B cell (primary cell): ENCODE measurements around the gene FMC1. TPM values are rescaled to one million over a fixed set of nuclear protein-coding genes. Genes with fewer than 3 reads are reported as not detected.

ENCODE experiments used
- ATAC-seq: fragments of 200-7000 bp; cut with Tn5 transposase; one replicate; pipeline ENCODE4 v1.10.0; 2021; ENCODE audit warnings: low read depth, mild to moderate bottlenecking, moderate number of reproducible peaks, moderate library complexity
- CTCF ChIA-PET: fragments of 350-600 bp; sonication (Branson Sonifier 250); formaldehyde crosslinking; loops from one replicate; lab custom pipeline; 2021; ENCODE audit warnings: antibody characterized with exemption, inconsistent platforms; lab: Charles Lee
- POLR2A ChIA-PET: fragments of 350-600 bp; sonication (Branson Sonifier 250); formaldehyde crosslinking; loops from one replicate; lab custom pipeline; 2021; ENCODE audit warnings: antibody characterized with exemption; lab: Charles Lee
- DNase-seq: peaks from one replicate; pipeline ENCODE4 v3.0.0; 2013
- H2AFZ ChIP-seq: 2 replicates; pipeline ENCODE4 v1.6.1; 2012; ENCODE audit warnings: mild to moderate bottlenecking, low read depth, low read length; ENCODE audit not compliant: insufficient read depth, poor library complexity, severe bottlenecking
- H3K27ac ChIP-seq, 2 donors: 1 replicate in 1 of 2; 2 replicates in 1 of 2; pipeline ENCODE4 v1.5.1; 2012 to 2013; ENCODE audit warnings: low read length in 2 of 2, mild to moderate bottlenecking in 2 of 2, moderate library complexity in 1 of 2
- H3K27me3 ChIP-seq, 4 experiments: fragments of 200-600 bp in 1 of 4; sonication (generic) in 1 of 4; replicated peaks in 1 of 4; 1 replicate in 2 of 4; 2 replicates in 2 of 4; pipeline versions ENCODE4 v1.6.1 to v1.7.0; 2013 to 2016; ENCODE audit warnings: low read length in 3 of 4, mild to moderate bottlenecking in 2 of 4, mixed read lengths in 1 of 4, moderate library complexity in 1 of 4; ENCODE audit not compliant: insufficient read depth in 4 of 4, control insufficient read depth in 3 of 4; ENCODE audit errors: control extremely low read depth in 1 of 4
- H3K36me3 ChIP-seq, 2 experiments: replicated peaks in 1 of 2; 1 replicate in 1 of 2; 2 replicates in 1 of 2; pipeline versions ENCODE4 v1.6.1 to v1.7.1; 2013; ENCODE audit warnings: low read length in 1 of 2; ENCODE audit not compliant: insufficient read depth in 2 of 2, control insufficient read depth in 1 of 2; ENCODE audit errors: control extremely low read depth in 1 of 2, extremely low read depth in 1 of 2
- H3K4me1 ChIP-seq, 2 donors: fragments of 200-600 bp in 1 of 2; sonication (generic) in 1 of 2; 1 replicate in 1 of 2; 2 replicates in 1 of 2; pipeline versions ENCODE4 v1.5.1 to v1.6.1; 2013 to 2017; ENCODE audit warnings: low read length in 2 of 2; ENCODE audit not compliant: control insufficient read depth in 2 of 2, insufficient read depth in 2 of 2
- H3K4me2 ChIP-seq: replicated peaks from 2 replicates; pipeline ENCODE3; 2012; ENCODE audit warnings: mild to moderate bottlenecking, low read depth, low read length; ENCODE audit not compliant: poor library complexity, severe bottlenecking
- H3K4me3 ChIP-seq, 5 experiments: fragments of 200-600 bp in 1 of 5; sonication (generic) in 1 of 5; 1 replicate in 3 of 5; 2 replicates in 2 of 5; pipeline versions ENCODE4 v1.5.1 to v1.7.0; 2011 to 2016; ENCODE audit warnings: low read length in 4 of 5, mild to moderate bottlenecking in 4 of 5, low read depth in 2 of 5, control low read depth in 1 of 5, moderate library complexity in 1 of 5; ENCODE audit not compliant: insufficient read depth in 1 of 5; ENCODE audit errors: control extremely low read depth in 1 of 5, extremely low read depth in 1 of 5
- H3K79me2 ChIP-seq: fragments of 200-600 bp; sonication (generic); one replicate; pipeline ENCODE4 v1.6.0; 2016; ENCODE audit warnings: low read length; ENCODE audit not compliant: control insufficient read depth, insufficient read depth
- H3K9ac ChIP-seq: fragments of 200-600 bp; sonication (generic); 2 replicates; pipeline ENCODE4 v1.6.1; 2017; ENCODE audit warnings: mild to moderate bottlenecking, low read length, moderate library complexity
- H3K9me3 ChIP-seq, 3 donors: one replicate each; pipeline versions ENCODE4 v1.6.1 to v1.7.1; 2013; ENCODE audit warnings: low read length in 2 of 3; ENCODE audit not compliant: control insufficient read depth in 2 of 3, insufficient read depth in 1 of 3; ENCODE audit errors: control extremely low read depth in 1 of 3
- H4K20me1 ChIP-seq: 2 replicates; pipeline ENCODE4 v1.6.0; 2012; ENCODE audit warnings: mild to moderate bottlenecking, low read length; ENCODE audit not compliant: insufficient read depth, control insufficient read depth, poor library complexity, severe bottlenecking
- H3K27ac Mint-ChIP-seq: one replicate; pipeline ENCODE4 v1.8.0; 2021; ENCODE audit warnings: mixed read lengths
- H3K27me3 Mint-ChIP-seq: one replicate; pipeline ENCODE4 v1.8.0; 2021; ENCODE audit warnings: mixed read lengths
- H3K4me1 Mint-ChIP-seq: one replicate; pipeline ENCODE4 v1.8.0; 2021; ENCODE audit warnings: mixed read lengths
- H3K4me3 Mint-ChIP-seq: one replicate; pipeline ENCODE4 v1.8.0; 2021; ENCODE audit warnings: mixed read lengths
- H3K9me3 Mint-ChIP-seq: one replicate; pipeline ENCODE4 v1.8.0; 2022; ENCODE audit warnings: mixed read lengths; ENCODE audit not compliant: insufficient read depth
- CTCF ChIP-seq: fragments of 200-600 bp; IDR thresholded peaks from one replicate; pipeline ENCODE4 v1.8.0; 2022; ENCODE audit warnings: antibody characterized with exemption, mild to moderate bottlenecking
- EZH2 ChIP-seq: IDR thresholded peaks from 2 replicates; pipeline ENCODE4 v1.6.1; 2012; ENCODE audit warnings: borderline replicate concordance, low read depth, mild to moderate bottlenecking, moderate library complexity, low read length; ENCODE audit not compliant: insufficient read depth, poor library complexity, severe bottlenecking
- WGBS: methylation state at CpG from one replicate; pipeline ENCODE4 v1.1.5; 2013; ENCODE audit warnings: missing lambda C conversion rate; ENCODE audit not compliant: insufficient coverage; 5-methylcytosine and 5-hydroxymethylcytosine counted together
- intact Hi-C: fragments of 100-400 bp; cut with micrococcal nuclease; formaldehyde crosslinking; loops from one replicate; pipeline ENCODE4 v1.10.0; 2022
- polyA plus RNA-seq: library from polyadenylated mRNA; depleted of rRNA; stranded (reverse); fragments of >200 nt; gene quantifications from 2 replicates; pipeline ENCODE4 v1.2.3, GENCODE V29; 2012
- total RNA-seq, 2 donors: library from RNA; stranded (reverse); fragments of 120-200 nt in 1 of 2; gene quantifications; 1 replicate in 1 of 2; 2 replicates in 1 of 2; pipeline versions ENCODE4 v1.2.3 to v1.2.4, GENCODE V29; 2013 to 2022

The FMC1 gene
- total and polyA plus RNA-seq, 2 donors (not counting 1 experiment from before 2014, with no cell fraction given) = 5.3 to 18.3 TPM

GRCh38 chr7:139384611-139385010 lies 43.5 kb downstream of the FMC1 start:
- H3K4me2 ChIP-seq = no peak overlapping the region
- no peak overlapping the region for H3K9ac ChIP-seq
- H4K20me1 ChIP-seq = peaks cover 42% of the 10 kb centered on the region
- no peak overlapping the region for H3K27ac Mint-ChIP-seq
- H3K4me1 Mint-ChIP-seq = peaks cover 3% of the 10 kb centered on the region
- peaks cover 0 to 6% of the 10 kb centered on the region in 2 donors for H3K4me1 ChIP-seq
- no peak overlapping the region for H3K4me3 Mint-ChIP-seq
- H3K27me3 Mint-ChIP-seq = no peaks in the 10 kb centered on the region
- no peaks in the 10 kb centered on the region for H3K27me3 ChIP-seq
- POLR2A ChIA-PET = no interaction called here
- CTCF ChIA-PET = no interaction called here
- WGBS = 100% methylated on average over 1 of the region's 3 CpGs
- H3K27ac ChIP-seq = no peak overlapping the region
- no peak overlapping the region for H3K4me3 ChIP-seq
- H3K36me3 ChIP-seq = peaks cover 15 to 34% of the 10 kb centered on the region in 2 experiments
- H3K9me3 Mint-ChIP-seq = no peaks in the 10 kb centered on the region
- H2AFZ ChIP-seq = no peak overlapping the region
- DNase-seq = no peak
- H3K79me2 ChIP-seq = peaks cover 72% of the 10 kb centered on the region
- no peak for TF ChIP-seq CTCF
- no peak for ATAC-seq
- intact Hi-C loops = no loop called here
- H3K9me3 ChIP-seq = no peaks in the 10 kb centered on the region

- H3K9me3 ChIP-seq = no peaks in the 10 kb centered on the region
- H3K4me1 Mint-ChIP-seq = peaks cover 2% of the 10 kb centered on the region
- ATAC-seq (no peak), DNase-seq (no peak)
- H4K20me1 ChIP-seq = peaks cover 54% of the 10 kb centered on the region
- H3K4me3 Mint-ChIP-seq = no peak overlapping the region
- TF ChIP-seq CTCF (no peak), EZH2 (no peak)
- H3K36me3 ChIP-seq = peaks cover 17 to 39% of the 10 kb centered on the region in 2 experiments
- no peaks in the 10 kb centered on the region for H3K4me1 ChIP-seq
- WGBS = 93% methylated on average over 3 of the region's 5 CpGs
- H3K27ac ChIP-seq = no peak overlapping the region
- ChIA-PET POLR2A (no interaction called here), CTCF (no interaction called here)
- H2AFZ ChIP-seq = no peak overlapping the region
- H3K27me3 ChIP-seq = no peaks in the 10 kb centered on the region
- H3K79me2 ChIP-seq = peaks cover 81% of the 10 kb centered on the region
- no peaks in the 10 kb centered on the region for H3K27me3 Mint-ChIP-seq
- no peak overlapping the region for H3K27ac Mint-ChIP-seq
- no peak overlapping the region for H3K4me3 ChIP-seq
- H3K9ac ChIP-seq = no peak overlapping the region
- H3K9me3 Mint-ChIP-seq = no peaks in the 10 kb centered on the region
- intact Hi-C loops = no loop called here
- no peak overlapping the region for H3K4me2 ChIP-seq
Measured at GRCh38 chr7:139387594-139387993, 46.5 kb downstream of the FMC1 start.
